T47D (cell line): ENCODE data around the gene ANK3.

Experiments
- DNase-seq, 2 experiments: peaks; one replicate each; pipeline versions ENCODE4 v3.0.0 to v3.0.0-alpha.2; 2011 to 2012; ENCODE audit warnings: low read depth in 1 of 2, low spot score in 1 of 2
- JUND ChIP-seq: IDR thresholded peaks from 2 replicates; pipeline ENCODE4 v1.6.1; 2012; ENCODE audit warnings: low read depth
- in situ Hi-C: cut with HindIII; loops from 2 replicates; pipeline ENCODE4 v1.10.0; 2016; ENCODE audit warnings: low sequenced_read_pairs, low pct_unique_long_range_greater_than_20kb

Gene ANK3

GRCh38 chr10:60367024-60367423, 22.7 kb downstream of the ANK3 start:
- DNase-seq = no peak
- in situ Hi-C loops = no loop called here
- no peak for TF ChIP-seq JUND

- TF ChIP-seq JUND = no peak
- DNase-seq = no peak
- in situ Hi-C loops = no loop called here
Observed at GRCh38 chr10:60363187-60363586, 26.5 kb downstream of the ANK3 start.

GRCh38 chr10:60362461-60362860, 27.2 kb downstream of the ANK3 start:
- no peak for TF ChIP-seq JUND
- in situ Hi-C loops = no loop called here
- no peak for DNase-seq

GRCh38 chr10:60359066-60359465, 30.6 kb downstream of the ANK3 start:
- DNase-seq = no peak
- in situ Hi-C loops = no loop called here
- TF ChIP-seq JUND = no peak

- no peak for TF ChIP-seq JUND
- in situ Hi-C loops = no loop called here
- DNase-seq = no peak
Observed at GRCh38 chr10:60358282-60358681, 31.4 kb downstream of the ANK3 start.

GRCh38 chr10:60353519-60354258, 36.0 kb downstream of the ANK3 start:
- no peak for TF ChIP-seq JUND
- no peak for DNase-seq
- in situ Hi-C loops = no loop called here

GRCh38 chr10:60352105-60352504, 37.6 kb downstream of the ANK3 start:
- in situ Hi-C loops = no loop called here
- TF ChIP-seq JUND = no peak
- DNase-seq = no peak

- DNase-seq = no peak
- in situ Hi-C loops = no loop called here
- TF ChIP-seq JUND = no peak
Observed at GRCh38 chr10:60351191-60351853, 38.4 kb downstream of the ANK3 start.

GRCh38 chr10:60350400-60350799, 39.3 kb downstream of the ANK3 start:
- no peak for DNase-seq
- in situ Hi-C loops = no loop called here
- no peak for TF ChIP-seq JUND

GRCh38 chr10:60349426-60349825, 40.2 kb downstream of the ANK3 start:
- TF ChIP-seq JUND = no peak
- in situ Hi-C loops = no loop called here
- DNase-seq = no peak

GRCh38 chr10:60348982-60349381, 40.7 kb downstream of the ANK3 start:
- TF ChIP-seq JUND = no peak
- no peak for DNase-seq
- in situ Hi-C loops = no loop called here

GRCh38 chr10:60347270-60347669, 42.4 kb downstream of the ANK3 start:
- no peak for TF ChIP-seq JUND
- DNase-seq = no peak
- in situ Hi-C loops = no loop called here

- in situ Hi-C loops = no loop called here
- TF ChIP-seq JUND = no peak
- DNase-seq = no peak
Observed at GRCh38 chr10:60346661-60347060, 43.0 kb downstream of the ANK3 start.
